Measurements from ENCODE around the gene TRIM14.

DNA sequence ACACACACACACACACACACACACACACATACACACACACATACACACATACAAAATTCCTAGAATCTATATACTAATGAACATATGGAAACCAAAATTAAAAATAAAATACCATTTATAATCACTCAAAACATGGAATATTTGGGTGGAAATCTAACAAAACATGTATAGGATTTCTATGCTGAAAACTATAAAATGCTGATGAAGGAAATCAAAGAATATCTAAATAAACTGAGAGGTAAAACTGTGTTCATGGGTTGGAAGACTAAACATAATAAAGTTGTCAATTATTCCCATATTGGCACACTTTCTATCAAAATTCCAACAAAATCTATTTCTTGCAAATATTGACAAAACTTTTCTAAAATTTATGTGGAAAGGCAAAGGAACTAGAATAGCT is 87.9 kb downstream of the TRIM14 start:
- TF ChIP-seq, protein P1, sequence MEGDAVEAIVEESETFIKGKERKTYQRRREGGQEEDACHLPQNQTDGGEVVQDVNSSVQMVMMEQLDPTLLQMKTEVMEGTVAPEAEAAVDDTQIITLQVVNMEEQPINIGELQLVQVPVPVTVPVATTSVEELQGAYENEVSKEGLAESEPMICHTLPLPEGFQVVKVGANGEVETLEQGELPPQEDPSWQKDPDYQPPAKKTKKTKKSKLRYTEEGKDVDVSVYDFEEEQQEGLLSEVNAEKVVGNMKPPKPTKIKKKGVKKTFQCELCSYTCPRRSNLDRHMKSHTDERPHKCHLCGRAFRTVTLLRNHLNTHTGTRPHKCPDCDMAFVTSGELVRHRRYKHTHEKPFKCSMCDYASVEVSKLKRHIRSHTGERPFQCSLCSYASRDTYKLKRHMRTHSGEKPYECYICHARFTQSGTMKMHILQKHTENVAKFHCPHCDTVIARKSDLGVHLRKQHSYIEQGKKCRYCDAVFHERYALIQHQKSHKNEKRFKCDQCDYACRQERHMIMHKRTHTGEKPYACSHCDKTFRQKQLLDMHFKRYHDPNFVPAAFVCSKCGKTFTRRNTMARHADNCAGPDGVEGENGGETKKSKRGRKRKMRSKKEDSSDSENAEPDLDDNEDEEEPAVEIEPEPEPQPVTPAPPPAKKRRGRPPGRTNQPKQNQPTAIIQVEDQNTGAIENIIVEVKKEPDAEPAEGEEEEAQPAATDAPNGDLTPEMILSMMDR (IDR thresholded peaks at IDR 0.05) = no peak
- no peak for TF ChIP-seq POLR2A (IDR thresholded peaks at IDR 0.05)
- no peak for TF ChIP-seq POLR2AphosphoS5 (IDR thresholded peaks at IDR 0.05)

All from breast epithelium (tissue), 3 donors.